A673 (cell line): ENCODE results near the gene GABRD. TPM values are rescaled to one million over a fixed set of nuclear protein-coding genes. Genes with fewer than 3 reads are reported as not detected.

Experiments
- BruUV-seq: library from RNA; stranded (reverse); fragments of 400-500 nt; replicated peaks from 2 replicates; lab custom pipeline; 2021; lab: Mats Ljungman, UMichigan
- CTCF ChIA-PET: fragments of 300-600 bp; sonication (Branson Sonifier 250); formaldehyde crosslinking; loops from one replicate; lab custom pipeline; 2022; ENCODE audit warnings: antibody characterized with exemption; lab: Charles Lee
- POLR2A ChIA-PET: fragments of 300-600 bp; sonication (Branson Sonifier 250); formaldehyde crosslinking; loops from one replicate; lab custom pipeline; 2022; ENCODE audit warnings: antibody characterized with exemption; ENCODE audit not compliant: low non-redundant PET; lab: Charles Lee
- DNase-seq: peaks from one replicate; pipeline ENCODE4 v3.0.0-alpha.2; 2015; ENCODE audit warnings: low spot score
- H3K27ac ChIP-seq: fragments of 200-600 bp; sonication (generic); 2 replicates; pipeline ENCODE4 v1.5.1; 2016; ENCODE audit warnings: mixed run types, low read depth, mild to moderate bottlenecking, mixed read lengths, antibody characterized with exemption, low read length; ENCODE audit not compliant: poor library complexity, severe bottlenecking
- H3K27me3 ChIP-seq: fragments of 200-600 bp; sonication (generic); replicated peaks from 2 replicates; pipeline ENCODE4 v1.6.1; 2017; ENCODE audit warnings: mixed run types, low read depth, mild to moderate bottlenecking, mixed read lengths, antibody characterized with exemption, low read length; ENCODE audit not compliant: insufficient read depth, poor library complexity
- H3K36me3 ChIP-seq: fragments of 200-600 bp; sonication (generic); 2 replicates; pipeline ENCODE4 v1.6.1; 2016; ENCODE audit warnings: mixed run types, mild to moderate bottlenecking, mixed read lengths, antibody characterized with exemption, low read length; ENCODE audit not compliant: insufficient read depth, poor library complexity, severe bottlenecking
- H3K4me1 ChIP-seq: fragments of 200-600 bp; sonication (generic); 2 replicates; pipeline ENCODE4 v1.6.1; 2017; ENCODE audit warnings: mixed run types, mild to moderate bottlenecking, mixed read lengths, antibody characterized with exemption, low read length; ENCODE audit not compliant: insufficient read depth, poor library complexity, severe bottlenecking
- H3K4me3 ChIP-seq: fragments of 200-600 bp; sonication (generic); 2 replicates; pipeline ENCODE4 v1.5.1; 2016; ENCODE audit warnings: low read depth, mixed run types, mild to moderate bottlenecking, mixed read lengths, low read length; ENCODE audit not compliant: poor library complexity, severe bottlenecking
- H3K9me3 ChIP-seq: fragments of 200-600 bp; sonication (generic); 2 replicates; pipeline ENCODE4 v1.6.1; 2016; ENCODE audit warnings: mixed run types, low read depth, mild to moderate bottlenecking, mixed read lengths, antibody characterized with exemption, low read length; ENCODE audit not compliant: poor library complexity, severe bottlenecking
- EZH2 ChIP-seq: fragments of 200-600 bp; sonication (generic); IDR thresholded peaks from 2 replicates; pipeline ENCODE4 v1.6.1; 2017; ENCODE audit warnings: borderline replicate concordance, low read depth, mild to moderate bottlenecking, mixed read lengths, antibody characterized with exemption, low read length; ENCODE audit not compliant: poor library complexity, severe bottlenecking
- intact Hi-C: fragments of 100-400 bp; cut with micrococcal nuclease; formaldehyde crosslinking; loops from one replicate; pipeline ENCODE4 v1.10.0; 2022; ENCODE audit not compliant: unreplicated experiment
- total RNA-seq: library from RNA; stranded (reverse); gene quantifications from 2 replicates; pipeline ENCODE4 v1.2.3, GENCODE V29; 2021
- TF ChIP-seq, protein P1 (sequence below): fragments of 300-800, 200-600 bp; sonication (generic); conservative IDR thresholded peaks from 2 replicates; pipeline ENCODE4 v1.5.1; 2017; ENCODE audit warnings: low read depth, mild to moderate bottlenecking, antibody characterized with exemption, low read length, moderate library complexity, mixed read lengths

Gene GABRD
- total RNA-seq, 1 experiment from 2014 or later: not detected

DNA sequence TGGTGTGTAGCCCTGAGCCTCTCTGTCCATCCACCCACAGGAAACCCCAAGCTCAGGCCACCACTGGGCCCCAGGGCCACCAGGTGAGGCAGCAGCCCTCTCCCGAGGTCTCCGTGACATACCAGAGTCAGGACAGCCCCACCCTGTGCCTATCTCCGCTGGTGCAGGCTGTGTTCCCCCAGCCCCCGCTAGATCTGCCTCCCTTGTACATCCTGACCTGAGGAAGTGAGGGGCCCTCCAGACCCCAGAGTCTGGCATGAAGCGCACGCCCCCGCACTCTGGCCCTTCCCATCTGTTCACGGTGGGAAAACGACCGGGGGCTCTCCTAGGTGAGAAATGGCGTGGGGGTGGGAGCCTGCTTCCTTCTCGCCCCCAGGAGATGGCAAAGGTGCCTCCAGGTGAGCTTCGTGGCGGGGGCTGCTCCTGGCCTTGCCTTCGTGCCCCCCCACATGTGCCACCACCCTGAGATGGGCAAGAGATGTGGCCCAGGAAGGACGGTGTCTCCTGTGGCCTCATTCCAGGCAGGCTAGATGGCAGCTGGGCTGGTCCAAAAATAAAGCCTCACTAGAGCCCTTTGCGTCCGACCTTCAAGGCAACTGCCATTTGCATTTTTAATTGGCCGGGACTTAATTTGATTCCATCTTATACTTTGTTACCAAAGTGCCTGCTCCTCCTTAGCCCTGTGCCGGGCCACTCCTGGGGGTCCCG is 3.1 kb downstream of the GABRD start:
- no peaks in the 10 kb centered on the region for H3K36me3 ChIP-seq
- H3K27me3 ChIP-seq: peaks cover 51% of the 10 kb centered on the region
- TF ChIP-seq, protein P1, sequence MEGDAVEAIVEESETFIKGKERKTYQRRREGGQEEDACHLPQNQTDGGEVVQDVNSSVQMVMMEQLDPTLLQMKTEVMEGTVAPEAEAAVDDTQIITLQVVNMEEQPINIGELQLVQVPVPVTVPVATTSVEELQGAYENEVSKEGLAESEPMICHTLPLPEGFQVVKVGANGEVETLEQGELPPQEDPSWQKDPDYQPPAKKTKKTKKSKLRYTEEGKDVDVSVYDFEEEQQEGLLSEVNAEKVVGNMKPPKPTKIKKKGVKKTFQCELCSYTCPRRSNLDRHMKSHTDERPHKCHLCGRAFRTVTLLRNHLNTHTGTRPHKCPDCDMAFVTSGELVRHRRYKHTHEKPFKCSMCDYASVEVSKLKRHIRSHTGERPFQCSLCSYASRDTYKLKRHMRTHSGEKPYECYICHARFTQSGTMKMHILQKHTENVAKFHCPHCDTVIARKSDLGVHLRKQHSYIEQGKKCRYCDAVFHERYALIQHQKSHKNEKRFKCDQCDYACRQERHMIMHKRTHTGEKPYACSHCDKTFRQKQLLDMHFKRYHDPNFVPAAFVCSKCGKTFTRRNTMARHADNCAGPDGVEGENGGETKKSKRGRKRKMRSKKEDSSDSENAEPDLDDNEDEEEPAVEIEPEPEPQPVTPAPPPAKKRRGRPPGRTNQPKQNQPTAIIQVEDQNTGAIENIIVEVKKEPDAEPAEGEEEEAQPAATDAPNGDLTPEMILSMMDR: no peak
- TF ChIP-seq EZH2: no peak
- no peak overlapping the region for H3K27ac ChIP-seq
- H3K4me1 ChIP-seq: no peaks in the 10 kb centered on the region
- intact Hi-C loops: no loop called here
- no peak for DNase-seq
- POLR2A ChIA-PET: no interaction called here
- CTCF ChIA-PET: no interaction called here
- H3K9me3 ChIP-seq: no peaks in the 10 kb centered on the region
- BruUV-seq: no TSS peak
- no peak overlapping the region for H3K4me3 ChIP-seq

DNA sequence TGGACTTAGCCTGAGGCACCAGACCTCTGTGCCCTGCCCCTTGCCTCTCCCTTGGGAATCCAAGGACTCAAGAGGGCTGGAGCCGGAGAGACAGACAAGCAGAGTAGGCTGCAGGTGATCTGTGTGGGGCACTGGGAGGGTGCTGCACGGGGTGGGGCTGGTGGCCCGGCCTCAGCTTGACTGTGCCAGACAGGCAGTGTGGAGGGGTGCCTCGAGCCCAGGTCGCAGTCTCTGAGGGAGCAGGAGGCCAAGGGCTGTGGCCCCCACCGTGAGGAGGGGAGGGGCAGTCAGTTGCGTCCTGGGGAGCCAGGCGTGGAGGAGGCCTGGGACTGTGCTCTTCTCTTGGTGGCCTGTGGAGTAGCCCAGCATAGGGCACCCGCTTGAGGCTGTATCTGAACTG is 4.0 kb downstream of the GABRD start:
- H3K27ac ChIP-seq: no peak overlapping the region
- no peaks in the 10 kb centered on the region for H3K9me3 ChIP-seq
- H3K27me3 ChIP-seq: peaks cover 44% of the 10 kb centered on the region
- intact Hi-C loops: no loop called here
- ChIA-PET POLR2A (no interaction called here), CTCF (no interaction called here)
- H3K4me3 ChIP-seq: no peak overlapping the region
- no peak for DNase-seq
- no TSS peak for BruUV-seq
- H3K4me1 ChIP-seq: no peaks in the 10 kb centered on the region
- TF ChIP-seq EZH2: no peak
- H3K36me3 ChIP-seq: no peaks in the 10 kb centered on the region

DNA sequence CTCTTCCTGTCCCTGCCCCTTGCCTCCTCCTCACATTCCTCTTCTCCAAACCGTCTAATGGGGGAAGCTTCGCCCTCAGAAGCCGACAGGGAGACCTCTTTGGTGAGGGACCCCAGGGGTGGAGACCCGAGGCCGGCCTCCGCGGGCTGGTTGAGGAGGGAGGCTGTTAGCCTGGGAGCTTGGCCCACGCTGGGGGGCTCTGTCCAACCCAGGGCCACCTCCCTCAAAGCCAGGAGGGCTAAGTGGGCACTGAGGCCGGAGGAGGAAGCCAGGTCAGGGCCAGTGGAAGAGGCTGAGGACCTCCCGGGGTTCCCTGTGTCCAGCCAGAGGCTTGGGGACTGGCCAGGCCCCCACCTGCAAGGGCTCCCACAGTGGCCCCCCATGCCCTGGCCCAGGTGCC is 5.3 kb downstream of the GABRD start:
- no peak overlapping the region for H3K27ac ChIP-seq
- no peak overlapping the region for H3K4me3 ChIP-seq
- no peak for TF ChIP-seq EZH2
- TF ChIP-seq, protein P1: no peak
- H3K4me1 ChIP-seq: no peaks in the 10 kb centered on the region
- no peaks in the 10 kb centered on the region for H3K9me3 ChIP-seq
- no TSS peak for BruUV-seq
- POLR2A ChIA-PET: no interaction called here
- intact Hi-C loops: no loop called here
- CTCF ChIA-PET: no interaction called here
- no peaks in the 10 kb centered on the region for H3K36me3 ChIP-seq
- no peak for DNase-seq
- peaks cover 36% of the 10 kb centered on the region for H3K27me3 ChIP-seq

DNA sequence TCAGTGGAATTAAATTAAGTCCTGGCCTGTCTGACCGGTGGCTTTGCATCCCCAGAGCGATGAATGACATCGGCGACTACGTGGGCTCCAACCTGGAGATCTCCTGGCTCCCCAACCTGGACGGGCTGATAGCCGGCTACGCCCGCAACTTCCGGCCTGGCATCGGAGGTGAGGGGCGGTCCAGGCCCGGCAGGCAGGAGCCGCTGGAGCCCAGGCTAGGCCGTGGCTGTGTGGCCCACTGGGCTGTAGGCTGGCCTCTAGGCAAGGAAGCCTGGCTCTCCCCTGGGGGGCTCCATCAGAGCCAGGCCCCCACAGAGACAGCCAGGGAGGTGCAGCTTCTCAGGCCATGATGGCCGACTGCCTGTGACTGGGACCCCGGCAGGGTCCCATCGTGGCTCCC is 5.7 kb downstream of the GABRD start:
- DNase-seq: no peak
- Histone ChIP-seq H3K4me1 (no peaks in the 10 kb centered on the region), H3K36me3 (no peaks in the 10 kb centered on the region), H3K4me3 (no peak overlapping the region), H3K27me3 (peaks cover 31% of the 10 kb centered on the region), H3K9me3 (no peaks in the 10 kb centered on the region), H3K27ac (no peak overlapping the region)
- ChIA-PET CTCF (no interaction called here), POLR2A (no interaction called here)
- no TSS peak for BruUV-seq
- intact Hi-C loops: no loop called here
- no peak for TF ChIP-seq EZH2
- TF ChIP-seq, protein P1: no peak
